Upper lobe of left lung (tissue), 6 donors: Measurements from ENCODE around the gene CD69. TPM values are rescaled to one million over a fixed set of nuclear protein-coding genes. Genes with fewer than 3 reads are reported as not detected.

Experiments used
- ATAC-seq, 2 donors: fragments of 200-7000 bp; cut with Tn5 transposase; one replicate each; pipeline ENCODE4 v1.9.1; 2022; ENCODE audit warnings: mild to moderate bottlenecking in 2 of 2, moderate library complexity in 2 of 2; ENCODE audit not compliant: low FRiP score in 2 of 2
- DNase-seq, 2 donors: peaks; one replicate each; pipeline ENCODE4 v3.0.0-alpha.2; 2019 to 2020
- H3K27ac ChIP-seq, 4 donors: fragments of 200-600 bp; sonication (generic); one replicate each; pipeline ENCODE4 v1.5.1; 2016 to 2019
- H3K27me3 ChIP-seq, 4 donors: fragments of 200-600 bp; sonication (generic); one replicate each; pipeline ENCODE4 v1.5.1; 2017 to 2019
- H3K36me3 ChIP-seq, 4 donors: fragments of 200-600 bp; sonication (generic); one replicate each; pipeline ENCODE4 v1.5.1; 2016 to 2019
- H3K4me1 ChIP-seq, 4 donors: fragments of 200-600 bp; sonication (generic); one replicate each; pipeline ENCODE4 v1.5.1; 2018 to 2019
- H3K4me3 ChIP-seq, 4 donors: fragments of 200-600 bp; sonication (generic); one replicate each; pipeline ENCODE4 v1.5.1; 2017 to 2019; ENCODE audit warnings: mild to moderate bottlenecking in 2 of 4, moderate library complexity in 1 of 4
- H3K9me3 ChIP-seq, 4 donors: fragments of 200-600 bp; sonication (generic); one replicate each; pipeline ENCODE4 v1.5.1; 2018 to 2019
- EP300 ChIP-seq, 4 donors: sonication (generic); formaldehyde crosslinking; IDR thresholded peaks; one replicate each; pipeline ENCODE4 v1.5.1; 2017; ENCODE audit warnings: antibody characterized with exemption in 4 of 4, control low read depth in 2 of 4
- POLR2A ChIP-seq, 4 donors: fragments of 450-650 bp; IDR thresholded peaks; one replicate each; pipeline ENCODE4 v1.5.1; 2016 to 2017; ENCODE audit warnings: antibody characterized with exemption in 4 of 4, mild to moderate bottlenecking in 2 of 4
- POLR2AphosphoS5 ChIP-seq, 2 donors: sonication (generic); formaldehyde crosslinking; IDR thresholded peaks; one replicate each; pipeline ENCODE4 v1.5.1; 2017; ENCODE audit warnings: antibody characterized with exemption in 2 of 2
- WGBS, 2 donors: methylation state at CpG; one replicate each; pipeline ENCODE4 v1.1.5; 2017 to 2018; 5-methylcytosine and 5-hydroxymethylcytosine counted together
- total RNA-seq, 6 donors: library from RNA; depleted of rRNA in 4 of 6; stranded (reverse); fragments of >200 nt in 4 of 6; gene quantifications; one replicate each; pipeline versions ENCODE4 v1.1.0 to v1.2.1, GENCODE V29; 2016 to 2021
- TF ChIP-seq, protein P1 (sequence below), 6 experiments: fragments of 450-650 bp in 4 of 6; fragments of 200-600 bp in 2 of 6; sonication (generic) in 2 of 6; IDR thresholded peaks; one replicate each; pipeline ENCODE4 v1.5.1; 2016 to 2019; ENCODE audit warnings: antibody characterized with exemption in 6 of 6
- donor health status: DM: no; HTN: no; CAD: no; lungs with moderate emphysema.
- donor health status: DM: no; HTN: yes; CAD: no; lungs with severe emphysema.

The CD69 gene
- total RNA-seq, 6 donors from 2014 or later: 2.8 to 25.2 (median 10.6) TPM

DNA sequence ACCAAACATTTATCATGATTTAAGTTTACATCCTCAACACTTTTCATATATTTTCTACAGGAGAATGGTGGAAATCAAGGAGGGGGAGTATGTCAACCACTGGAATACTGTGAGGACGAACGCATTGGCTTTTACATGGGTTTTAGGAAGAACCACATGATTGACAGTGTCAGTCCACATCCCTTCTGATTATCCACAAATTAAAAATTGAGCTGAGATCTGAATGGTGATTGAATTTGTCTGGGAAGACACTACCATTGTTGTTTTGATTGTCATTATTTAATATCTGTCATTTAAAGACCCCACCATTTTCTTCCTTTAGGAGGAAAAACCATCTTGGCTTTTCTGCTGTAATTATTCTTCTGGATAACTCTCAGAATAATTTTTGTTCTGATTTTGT is 35.2 kb upstream of the CD69 start:
- Histone ChIP-seq H3K27ac (no peak overlapping the region), H3K27me3 (no peaks in the 10 kb centered on the region), H3K4me1 (peaks cover 0 to 11% (median 4%) of the 10 kb centered on the region in 4 donors), H3K4me3 (no peak overlapping the region), H3K36me3 (no peaks in the 10 kb centered on the region), H3K9me3 (no peaks in the 10 kb centered on the region)
- WGBS, 2 donors: 79 to 93% methylated on average over 2 of the region's 2 CpGs
- DNase-seq: no peak
- no peak for TF ChIP-seq POLR2A (IDR thresholded peaks at IDR 0.05)
- ATAC-seq: no peak

DNA sequence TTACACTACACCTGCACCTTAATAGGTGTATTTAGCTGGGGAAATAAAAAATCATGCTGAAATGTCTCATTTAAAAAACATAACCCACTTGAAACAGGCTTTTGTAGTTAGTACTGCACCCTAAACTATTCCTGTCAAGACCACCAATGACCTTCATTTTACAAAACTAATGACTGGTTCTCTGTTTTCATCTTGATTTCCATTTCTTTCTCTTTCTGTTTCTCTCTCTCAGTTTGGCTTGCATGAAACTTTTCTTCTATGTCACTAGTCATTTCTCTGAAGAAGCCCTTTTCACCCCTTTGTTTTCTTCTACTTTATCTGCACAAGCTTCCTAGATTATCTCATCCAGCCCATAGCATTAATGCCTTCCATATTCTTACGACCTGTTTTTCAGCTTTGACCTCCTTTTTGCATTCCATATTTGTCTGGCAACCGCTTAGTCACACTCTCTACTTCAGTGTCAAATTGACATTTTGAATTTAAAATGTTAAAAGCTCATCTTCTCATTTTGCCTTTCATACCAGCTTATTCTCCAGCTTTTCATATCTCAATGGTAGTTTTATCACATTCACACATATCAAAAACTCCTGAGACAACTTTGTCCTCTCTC is 33.9 kb upstream of the CD69 start:
- TF ChIP-seq EP300 (IDR thresholded peaks at IDR 0.05) (no peak), POLR2AphosphoS5 (IDR thresholded peaks at IDR 0.05) (no peak), POLR2A (IDR thresholded peaks at IDR 0.05) (no peak)
- TF ChIP-seq, protein P1, sequence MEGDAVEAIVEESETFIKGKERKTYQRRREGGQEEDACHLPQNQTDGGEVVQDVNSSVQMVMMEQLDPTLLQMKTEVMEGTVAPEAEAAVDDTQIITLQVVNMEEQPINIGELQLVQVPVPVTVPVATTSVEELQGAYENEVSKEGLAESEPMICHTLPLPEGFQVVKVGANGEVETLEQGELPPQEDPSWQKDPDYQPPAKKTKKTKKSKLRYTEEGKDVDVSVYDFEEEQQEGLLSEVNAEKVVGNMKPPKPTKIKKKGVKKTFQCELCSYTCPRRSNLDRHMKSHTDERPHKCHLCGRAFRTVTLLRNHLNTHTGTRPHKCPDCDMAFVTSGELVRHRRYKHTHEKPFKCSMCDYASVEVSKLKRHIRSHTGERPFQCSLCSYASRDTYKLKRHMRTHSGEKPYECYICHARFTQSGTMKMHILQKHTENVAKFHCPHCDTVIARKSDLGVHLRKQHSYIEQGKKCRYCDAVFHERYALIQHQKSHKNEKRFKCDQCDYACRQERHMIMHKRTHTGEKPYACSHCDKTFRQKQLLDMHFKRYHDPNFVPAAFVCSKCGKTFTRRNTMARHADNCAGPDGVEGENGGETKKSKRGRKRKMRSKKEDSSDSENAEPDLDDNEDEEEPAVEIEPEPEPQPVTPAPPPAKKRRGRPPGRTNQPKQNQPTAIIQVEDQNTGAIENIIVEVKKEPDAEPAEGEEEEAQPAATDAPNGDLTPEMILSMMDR (IDR thresholded peaks at IDR 0.05): no peak
- Histone ChIP-seq H3K27me3 (no peaks in the 10 kb centered on the region), H3K9me3 (no peaks in the 10 kb centered on the region), H3K27ac (no peak overlapping the region), H3K4me3 (no peak overlapping the region), H3K4me1 (peaks cover 0 to 11% (median 4%) of the 10 kb centered on the region in 4 donors), H3K36me3 (no peaks in the 10 kb centered on the region)
- WGBS, 2 donors: 64 to 67% methylated on average over 2 of the region's 2 CpGs
- ATAC-seq (no peak), DNase-seq (no peak)

DNA sequence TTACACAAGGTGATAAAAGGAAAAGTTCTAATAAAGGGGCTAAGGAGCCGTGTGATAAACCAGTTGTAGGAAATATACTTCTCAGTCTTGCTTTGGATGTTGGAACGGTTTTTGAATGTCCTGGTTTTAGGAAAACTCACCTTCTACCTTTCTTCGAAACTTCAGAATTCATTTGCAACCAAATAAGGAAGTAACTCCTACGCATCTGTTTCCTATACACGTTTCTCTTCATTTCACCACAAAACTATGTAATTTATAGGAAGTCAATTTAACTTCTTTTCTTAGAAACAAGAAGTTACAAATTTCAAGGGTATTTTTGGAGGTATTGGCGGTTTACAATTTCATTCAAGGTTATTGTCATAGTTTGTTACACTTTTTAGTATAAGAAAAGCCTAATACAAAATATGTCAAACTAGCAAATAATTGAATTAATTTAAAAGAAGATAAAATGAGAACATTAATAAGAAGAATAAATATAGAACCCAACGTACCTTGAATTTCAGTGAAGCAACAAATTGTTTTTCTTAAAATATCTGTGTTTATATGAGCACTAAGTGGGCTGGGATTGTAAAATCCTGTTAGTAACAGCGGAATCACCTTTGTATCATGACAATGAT is 33.2 kb upstream of the CD69 start:
- Histone ChIP-seq H3K4me1 (peaks cover 0 to 11% (median 4%) of the 10 kb centered on the region in 4 donors), H3K36me3 (no peaks in the 10 kb centered on the region), H3K4me3 (no peak overlapping the region), H3K9me3 (no peaks in the 10 kb centered on the region), H3K27me3 (no peaks in the 10 kb centered on the region), H3K27ac (no peak overlapping the region)
- ATAC-seq (no peak), DNase-seq (no peak)
- no peak for TF ChIP-seq EP300 (IDR thresholded peaks at IDR 0.05)
- no peak for TF ChIP-seq POLR2AphosphoS5 (IDR thresholded peaks at IDR 0.05)
- no peak for TF ChIP-seq POLR2A (IDR thresholded peaks at IDR 0.05)
- TF ChIP-seq, protein P1 (IDR thresholded peaks at IDR 0.05): no peak
- 56 to 66% methylated on average over 8 of the region's 8 CpGs for WGBS, 2 donors

DNA sequence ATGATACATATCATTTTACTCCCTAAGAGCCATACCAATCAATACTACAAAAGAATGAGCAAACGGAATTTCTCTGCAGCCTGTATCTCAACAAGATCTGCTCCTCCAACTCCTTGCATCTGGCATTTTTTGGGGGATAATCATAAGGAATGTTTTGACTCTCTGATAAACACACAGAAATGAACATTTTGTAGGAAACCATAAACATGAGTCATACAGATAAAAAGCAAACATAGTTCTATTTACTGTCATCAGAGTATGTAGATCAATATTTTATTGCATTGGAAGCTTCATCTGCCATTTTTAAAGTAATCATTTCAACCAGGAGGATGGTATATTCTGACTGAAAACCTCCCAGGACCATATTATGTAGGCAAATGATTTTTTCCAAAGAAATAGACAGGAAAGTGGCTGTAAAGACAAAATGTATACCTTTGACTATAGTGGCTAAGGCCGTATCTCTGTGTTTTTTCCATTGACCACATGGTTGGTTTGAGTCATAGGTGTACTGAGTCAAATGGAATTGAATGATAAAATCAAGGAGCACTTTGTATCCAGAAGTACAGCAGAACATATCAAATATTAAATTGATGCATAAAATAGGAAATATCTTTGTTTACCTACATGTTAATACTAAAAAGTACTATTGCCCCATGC is 32.4 kb upstream of the CD69 start:
- TF ChIP-seq EP300 (IDR thresholded peaks at IDR 0.05) (no peak), POLR2A (IDR thresholded peaks at IDR 0.05) (no peak), POLR2AphosphoS5 (IDR thresholded peaks at IDR 0.05) (no peak)
- TF ChIP-seq, protein P1 (IDR thresholded peaks at IDR 0.05): no peak
- no peak for ATAC-seq
- H3K27me3 ChIP-seq: no peaks in the 10 kb centered on the region
- peaks cover 0 to 11% (median 4%) of the 10 kb centered on the region in 4 donors for H3K4me1 ChIP-seq
- no peak overlapping the region for H3K27ac ChIP-seq
- no peaks in the 10 kb centered on the region for H3K36me3 ChIP-seq
- no peak for DNase-seq
- H3K9me3 ChIP-seq: no peaks in the 10 kb centered on the region
- no peak overlapping the region for H3K4me3 ChIP-seq
- 89 to 90% methylated on average over 2 of the region's 2 CpGs for WGBS, 2 donors

DNA sequence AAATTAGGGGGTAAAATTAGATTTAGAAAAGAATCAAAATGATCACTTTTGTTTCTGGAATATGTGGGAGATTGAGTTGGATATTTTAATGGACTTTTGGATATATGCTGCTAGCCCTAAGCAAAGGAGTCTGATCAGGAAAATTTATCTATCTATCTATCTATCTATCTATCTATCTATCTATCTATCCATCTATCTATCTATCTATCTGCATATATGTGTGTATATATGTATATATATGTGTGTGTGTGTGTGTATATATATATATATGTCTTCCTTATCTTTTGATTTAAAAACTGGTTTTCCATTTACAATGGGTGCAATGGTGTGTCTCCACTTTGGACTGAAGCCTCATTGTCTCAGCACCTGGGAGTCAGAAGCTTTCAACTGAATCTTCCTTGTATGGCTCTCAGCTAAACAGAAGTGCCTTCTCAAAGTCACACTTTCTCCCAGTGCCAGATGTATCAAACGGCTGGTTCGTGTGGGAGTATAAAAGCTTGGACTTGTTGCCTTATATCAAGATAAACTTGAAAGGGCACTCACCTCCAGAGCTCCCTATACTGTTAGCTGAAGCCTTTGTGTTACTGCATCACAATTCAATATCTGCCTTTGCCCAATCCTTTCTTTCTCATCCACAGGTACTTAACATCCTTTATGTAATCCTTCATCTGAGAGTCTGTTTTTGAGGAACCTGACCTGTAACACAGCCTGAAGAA is 31.6 kb upstream of the CD69 start:
- Histone ChIP-seq H3K27ac (no peak overlapping the region), H3K4me1 (peaks cover 0 to 6% (median 3%) of the 10 kb centered on the region in 4 donors), H3K36me3 (no peaks in the 10 kb centered on the region), H3K9me3 (no peaks in the 10 kb centered on the region), H3K27me3 (no peaks in the 10 kb centered on the region), H3K4me3 (no peak overlapping the region)
- DNase-seq (no peak), ATAC-seq (no peak)
- TF ChIP-seq EP300 (IDR thresholded peaks at IDR 0.05) (no peak), POLR2AphosphoS5 (IDR thresholded peaks at IDR 0.05) (no peak), POLR2A (IDR thresholded peaks at IDR 0.05) (no peak)
- TF ChIP-seq, protein P1 (IDR thresholded peaks at IDR 0.05): no peak
- 27 to 42% methylated on average over 2 of the region's 2 CpGs for WGBS, 2 donors
